HEK293T (cell line): ENCODE data around the gene TGFBI.

Source experiments
- CTBP1 ChIP-seq: fragments of 450-650 bp; IDR thresholded peaks from 2 replicates; pipeline ENCODE4 v1.6.1; 2016; ENCODE audit warnings: borderline replicate concordance
- FOXA1 ChIP-seq: fragments of 450-650 bp; IDR thresholded peaks from 2 replicates; pipeline ENCODE4 v1.6.1; 2016; ENCODE audit warnings: mild to moderate bottlenecking
- FOXK2 ChIP-seq: fragments of 450-650 bp; IDR thresholded peaks from 2 replicates; pipeline ENCODE4 v1.6.1; 2016; ENCODE audit warnings: mild to moderate bottlenecking
- HDGF ChIP-seq: fragments of 450-650 bp; IDR thresholded peaks from 2 replicates; pipeline ENCODE4 v1.6.1; 2017; ENCODE audit warnings: antibody characterized with exemption, borderline replicate concordance
- SP1 ChIP-seq: fragments of 450-650 bp; IDR thresholded peaks from 2 replicates; pipeline ENCODE4 v1.6.1; 2017
- SUZ12 ChIP-seq: fragments of 450-650 bp; IDR thresholded peaks from 2 replicates; pipeline ENCODE4 v1.6.1; 2016; ENCODE audit warnings: mild to moderate bottlenecking
- TARDBP ChIP-seq: fragments of 450-650 bp; IDR thresholded peaks from 2 replicates; pipeline ENCODE4 v1.6.1; 2016

DNA sequence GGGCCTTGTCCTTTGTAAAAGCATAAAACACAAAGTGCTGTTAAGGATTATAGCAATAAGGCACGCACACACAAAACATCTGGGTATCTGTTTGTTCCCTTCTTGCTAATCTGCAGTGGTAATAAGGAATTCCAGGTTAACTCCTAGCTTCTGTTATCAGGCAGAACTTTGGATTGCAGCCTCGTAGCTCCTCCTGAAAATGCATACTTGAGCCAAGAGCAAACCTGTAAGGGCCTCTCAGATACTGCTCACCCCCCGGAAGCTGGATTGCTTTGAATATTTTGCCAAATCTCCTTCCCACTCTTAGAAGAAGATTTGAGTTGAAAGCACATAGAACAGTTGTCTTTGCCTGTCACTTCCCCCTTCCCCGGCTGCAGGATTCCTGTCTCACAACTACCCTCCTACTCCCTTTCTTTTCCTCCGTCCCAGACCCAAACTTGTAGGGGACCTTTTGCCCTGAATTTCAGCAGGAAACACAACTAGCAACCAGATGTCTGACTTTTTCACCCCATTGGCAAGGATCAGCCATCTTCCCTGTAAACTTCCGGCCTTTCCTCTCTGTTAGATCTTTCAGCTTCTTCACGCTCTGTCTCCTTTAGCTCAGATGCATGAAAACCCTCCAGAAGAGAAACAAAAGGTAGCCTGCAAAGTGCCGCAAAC is 75.6 kb downstream of the TGFBI start:
- no peak for TF ChIP-seq SUZ12
- TF ChIP-seq CTBP1 = no peak
- TF ChIP-seq HDGF = no peak
- TF ChIP-seq SP1 = no peak
- no peak for TF ChIP-seq TARDBP
- no peak for TF ChIP-seq FOXA1
- no peak for TF ChIP-seq FOXK2
